Liver (tissue), 3 donors: ENCODE results near the gene ADAM10.

ENCODE experiments used
- GABPA ChIP-seq, 2 donors: IDR thresholded peaks in 1 of 2; conservative IDR thresholded peaks in 1 of 2; 2 replicates each; pipeline ENCODE4 v1.6.1; 2016; ENCODE audit warnings: antibody characterized with exemption in 2 of 2, mild to moderate bottlenecking in 1 of 2, moderate library complexity in 1 of 2
- HNF4A ChIP-seq, 2 donors: conservative IDR thresholded peaks; 2 replicates each; pipeline ENCODE4 v1.6.1; 2016; ENCODE audit warnings: antibody characterized with exemption in 2 of 2, mild to moderate bottlenecking in 2 of 2
- MAX ChIP-seq: IDR thresholded peaks from 2 replicates; pipeline ENCODE4 v1.6.1; 2016; ENCODE audit warnings: antibody characterized with exemption
- REST ChIP-seq: IDR thresholded peaks from 2 replicates; pipeline ENCODE4 v1.6.1; 2016; ENCODE audit warnings: antibody characterized with exemption, mild to moderate bottlenecking
- RXRA ChIP-seq, 2 donors: IDR thresholded peaks; 2 replicates each; pipeline ENCODE4 v1.6.1; 2017 to 2018; ENCODE audit warnings: antibody characterized with exemption in 2 of 2, mild to moderate bottlenecking in 1 of 2
- SP1 ChIP-seq: IDR thresholded peaks from 2 replicates; pipeline ENCODE4 v1.6.1; 2018; ENCODE audit warnings: antibody characterized with exemption, mild to moderate bottlenecking
- TAF1 ChIP-seq: conservative IDR thresholded peaks from 2 replicates; pipeline ENCODE4 v1.6.1; 2016; ENCODE audit warnings: antibody characterized with exemption, mild to moderate bottlenecking
- YY1 ChIP-seq: IDR thresholded peaks from 2 replicates; pipeline ENCODE4 v1.6.1; 2016; ENCODE audit warnings: antibody characterized with exemption, mild to moderate bottlenecking
- ZBTB33 ChIP-seq: IDR thresholded peaks from 2 replicates; pipeline ENCODE4 v1.6.1; 2016; ENCODE audit warnings: antibody characterized with exemption
- TF ChIP-seq, protein P1 (sequence below): fragments of 150-350 bp; IDR thresholded peaks from 2 replicates; pipeline ENCODE4 v1.5.1; 2017; ENCODE audit warnings: improper control_type of control experiment, low read depth, low read length; ENCODE audit not compliant: missing input control
- donor health status: healthy.
- donor health status: healthy.

DNA sequence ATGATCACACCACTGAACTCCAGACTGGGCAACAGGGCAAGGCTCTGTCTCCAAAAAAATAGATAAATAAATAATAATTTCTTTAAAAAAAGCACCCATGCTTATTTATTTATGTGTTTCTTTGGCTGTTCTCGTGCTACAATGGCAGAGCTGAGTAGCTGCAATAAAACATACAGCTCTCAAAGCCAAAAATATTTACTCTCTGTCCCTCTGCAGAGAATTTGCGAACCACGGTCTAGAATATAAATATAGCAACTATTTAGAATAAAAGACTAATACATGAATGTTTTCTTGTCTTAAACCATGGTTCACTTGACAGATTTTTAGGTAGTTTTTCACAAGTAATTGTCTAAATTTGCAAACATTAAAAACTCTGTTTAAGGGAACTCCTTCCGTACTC is 72.7 kb downstream of the ADAM10 start:
- TF ChIP-seq, protein P1, sequence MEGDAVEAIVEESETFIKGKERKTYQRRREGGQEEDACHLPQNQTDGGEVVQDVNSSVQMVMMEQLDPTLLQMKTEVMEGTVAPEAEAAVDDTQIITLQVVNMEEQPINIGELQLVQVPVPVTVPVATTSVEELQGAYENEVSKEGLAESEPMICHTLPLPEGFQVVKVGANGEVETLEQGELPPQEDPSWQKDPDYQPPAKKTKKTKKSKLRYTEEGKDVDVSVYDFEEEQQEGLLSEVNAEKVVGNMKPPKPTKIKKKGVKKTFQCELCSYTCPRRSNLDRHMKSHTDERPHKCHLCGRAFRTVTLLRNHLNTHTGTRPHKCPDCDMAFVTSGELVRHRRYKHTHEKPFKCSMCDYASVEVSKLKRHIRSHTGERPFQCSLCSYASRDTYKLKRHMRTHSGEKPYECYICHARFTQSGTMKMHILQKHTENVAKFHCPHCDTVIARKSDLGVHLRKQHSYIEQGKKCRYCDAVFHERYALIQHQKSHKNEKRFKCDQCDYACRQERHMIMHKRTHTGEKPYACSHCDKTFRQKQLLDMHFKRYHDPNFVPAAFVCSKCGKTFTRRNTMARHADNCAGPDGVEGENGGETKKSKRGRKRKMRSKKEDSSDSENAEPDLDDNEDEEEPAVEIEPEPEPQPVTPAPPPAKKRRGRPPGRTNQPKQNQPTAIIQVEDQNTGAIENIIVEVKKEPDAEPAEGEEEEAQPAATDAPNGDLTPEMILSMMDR: no peak
- TF ChIP-seq SP1 (no peak), REST (no peak), MAX (no peak), GABPA (IDR thresholded peaks at IDR 0.05 in 1 of 2, conservative IDR thresholded peaks at IDR 0.05 in 1 of 2) (no peak), ZBTB33 (no peak), TAF1 (no peak), HNF4A (conservative IDR thresholded peaks at IDR 0.05) (no peak), RXRA (IDR thresholded peaks at IDR 0.05) (no peak), YY1 (no peak)
